SK-N-MC (cell line): ENCODE results near the gene BACE2.
"Not testable (repeated sequence)": the region's sequence is repeated elsewhere in the genome, so short reads cannot be mapped to it uniquely, and the experiment has no call there.

Experiments used
- DNase-seq: peaks from one replicate; pipeline ENCODE4 v3.0.0-alpha.2; 2011; ENCODE audit warnings: low read depth, low spot score
- H3K27ac ChIP-seq: fragments of 200-600 bp; sonication (generic); 2 replicates; pipeline ENCODE4 v1.5.1; 2016; ENCODE audit warnings: mixed run types
- H3K36me3 ChIP-seq: fragments of 200-600 bp; sonication (generic); 2 replicates; pipeline ENCODE4 v1.6.1; 2017; ENCODE audit warnings: antibody characterized with exemption, low read length, mixed read lengths; ENCODE audit not compliant: insufficient read depth
- H3K4me3 ChIP-seq: fragments of 200-600 bp; sonication (generic); 2 replicates; pipeline ENCODE4 v1.5.1; 2016
- H3K9ac ChIP-seq: fragments of 200-600 bp; sonication (generic); 2 replicates; pipeline ENCODE4 v1.8.0; 2017; ENCODE audit warnings: mixed run types, mixed read lengths; ENCODE audit not compliant: insufficient read length
- H3K9me3 ChIP-seq: fragments of 200-600 bp; sonication (generic); 2 replicates; pipeline ENCODE4 v1.6.1; 2017; ENCODE audit warnings: low read depth, mild to moderate bottlenecking, antibody characterized with exemption, low read length, moderate library complexity, mixed read lengths
- EZH2 ChIP-seq: fragments of 200-600 bp; sonication (generic); IDR thresholded peaks from one replicate; pipeline ENCODE4 v1.6.1; 2017; ENCODE audit warnings: antibody characterized with exemption
- FOXP2 ChIP-seq: optimal IDR thresholded peaks from 2 replicates; pipeline ENCODE3; 2011; ENCODE audit warnings: mild to moderate bottlenecking, moderate library complexity; ENCODE audit not compliant: insufficient read depth; ENCODE audit errors: extremely low read length, control extremely low read depth
- POLR2AphosphoS5 ChIP-seq: IDR thresholded peaks from 2 replicates; pipeline ENCODE4 v1.6.1; 2012; ENCODE audit warnings: mild to moderate bottlenecking, low read depth, low read length, borderline replicate concordance

The BACE2 gene

GRCh38 chr21:41197582-41197981, 29.6 kb downstream of the BACE2 start:
- TF ChIP-seq EZH2 = no peak
- no peak for TF ChIP-seq POLR2AphosphoS5
- no peak for TF ChIP-seq FOXP2
- Histone ChIP-seq H3K36me3 (peaks cover 5% of the 10 kb centered on the region; the same call in 1 of the 2 replicates), H3K9ac (no peak overlapping the region), H3K27ac (no peak overlapping the region), H3K4me3 (no peak overlapping the region), H3K9me3 (no peaks in the 10 kb centered on the region)
- DNase-seq = no peak

- not testable (repeated sequence) for H3K27ac ChIP-seq, DNase-seq, H3K4me3 ChIP-seq, H3K36me3 ChIP-seq, H3K9me3 ChIP-seq, H3K9ac ChIP-seq
Measured at GRCh38 chr21:41198647-41199046, 30.7 kb downstream of the BACE2 start.

- TF ChIP-seq EZH2 (no peak), FOXP2 (no peak), POLR2AphosphoS5 (no peak)
- DNase-seq = no peak
- Histone ChIP-seq H3K9ac (no peak overlapping the region), H3K27ac (no peak overlapping the region), H3K9me3 (no peaks in the 10 kb centered on the region), H3K36me3 (peaks cover 5% of the 10 kb centered on the region; the same call in 1 of the 2 replicates), H3K4me3 (no peak overlapping the region)
Measured at GRCh38 chr21:41199123-41199522, 31.2 kb downstream of the BACE2 start.

GRCh38 chr21:41199588-41199987, 31.6 kb downstream of the BACE2 start:
- Histone ChIP-seq H3K27ac (no peak overlapping the region), H3K9me3 (no peaks in the 10 kb centered on the region), H3K4me3 (no peak overlapping the region), H3K36me3 (peaks cover 5% of the 10 kb centered on the region; the same call in 1 of the 2 replicates), H3K9ac (no peak overlapping the region)
- no peak for DNase-seq
- TF ChIP-seq EZH2 (no peak), FOXP2 (no peak), POLR2AphosphoS5 (no peak)

- no peaks in the 10 kb centered on the region for H3K9me3 ChIP-seq
- H3K9ac ChIP-seq = no peak overlapping the region
- H3K36me3 ChIP-seq = peaks cover 5% of the 10 kb centered on the region; the same call in 1 of the 2 replicates
- no peak overlapping the region for H3K4me3 ChIP-seq
- DNase-seq = no peak
- no peak overlapping the region for H3K27ac ChIP-seq
- TF ChIP-seq POLR2AphosphoS5 (no peak), FOXP2 (no peak), EZH2 (no peak)
Measured at GRCh38 chr21:41201385-41201784, 33.4 kb downstream of the BACE2 start.

- no peak for TF ChIP-seq POLR2AphosphoS5
Measured at GRCh38 chr21:41204736-41205135, 36.8 kb downstream of the BACE2 start.

GRCh38 chr21:41207401-41208375, 39.7 kb downstream of the BACE2 start:
- no peak for DNase-seq
- Histone ChIP-seq H3K36me3 (peaks cover 2% of the 10 kb centered on the region; the same call in 1 of the 2 replicates), H3K27ac (no peak overlapping the region), H3K4me3 (no peak overlapping the region), H3K9ac (no peak overlapping the region), H3K9me3 (no peaks in the 10 kb centered on the region)
- no peak for TF ChIP-seq EZH2
- TF ChIP-seq FOXP2 = no peak
- no peak for TF ChIP-seq POLR2AphosphoS5

More at GRCh38 chr21:41204736-41205135, 36.8 kb downstream of the BACE2 start:
- H3K9me3 ChIP-seq = no peaks in the 10 kb centered on the region
- H3K4me3 ChIP-seq = no peak overlapping the region
- DNase-seq = no peak
- H3K36me3 ChIP-seq = peaks cover 5% of the 10 kb centered on the region; the same call in 1 of the 2 replicates
- no peak overlapping the region for H3K9ac ChIP-seq
- H3K27ac ChIP-seq = no peak overlapping the region

GRCh38 chr21:41208376-41208763, 40.4 kb downstream of the BACE2 start:
- Histone ChIP-seq H3K4me3 (no peak overlapping the region), H3K36me3 (peaks cover 2% of the 10 kb centered on the region; the same call in 1 of the 2 replicates), H3K9ac (no peak overlapping the region), H3K9me3 (no peaks in the 10 kb centered on the region), H3K27ac (no peak overlapping the region)
- TF ChIP-seq FOXP2 = no peak
- TF ChIP-seq EZH2 = no peak
- no peak for TF ChIP-seq POLR2AphosphoS5
- no peak for DNase-seq
